Thyroid gland (tissue), 4 donors: ENCODE data around the gene GLI2. TPM values are rescaled to one million over a fixed set of nuclear protein-coding genes. Genes with fewer than 3 reads are reported as not detected.

ENCODE experiments used
- DNase-seq, 2 donors: peaks; one replicate each; pipeline ENCODE4 v3.0.0-alpha.2; 2019
- H3K27ac ChIP-seq, 3 donors: fragments of 200-600 bp; sonication (generic); 1 replicate in 2 of 3; 2 replicates in 1 of 3; pipeline ENCODE4 v1.5.1; 2016 to 2019; ENCODE audit warnings: mild to moderate bottlenecking in 1 of 3, moderate library complexity in 1 of 3
- H3K27me3 ChIP-seq: fragments of 200-600 bp; sonication (generic); one replicate; pipeline ENCODE4 v1.5.1; 2019
- H3K36me3 ChIP-seq, 2 donors: fragments of 200-600 bp; sonication (generic); one replicate each; pipeline ENCODE4 v1.5.1; 2016 to 2019
- H3K4me1 ChIP-seq, 2 donors: fragments of 200-600 bp; sonication (generic); one replicate each; pipeline ENCODE4 v1.5.1; 2017 to 2019
- H3K4me3 ChIP-seq, 3 donors: fragments of 200-600 bp; sonication (generic); replicated peaks in 1 of 3; 1 replicate in 2 of 3; 2 replicates in 1 of 3; pipeline ENCODE4 v1.5.1; 2016; ENCODE audit warnings: mild to moderate bottlenecking in 1 of 3
- H3K9me3 ChIP-seq: fragments of 200-600 bp; sonication (generic); one replicate; pipeline ENCODE4 v1.5.1; 2017
- POLR2A ChIP-seq, 2 donors: fragments of 450-650 bp; IDR thresholded peaks; one replicate each; pipeline ENCODE4 v1.6.1; 2017; ENCODE audit warnings: antibody characterized with exemption in 2 of 2, mild to moderate bottlenecking in 2 of 2, moderate library complexity in 1 of 2
- WGBS, 2 donors: methylation state at CpG; one replicate each; pipeline ENCODE4 v1.1.5; 2017; 5-methylcytosine and 5-hydroxymethylcytosine counted together
- intact Hi-C: fragments of 100-400 bp; cut with DNase I; formaldehyde crosslinking; loops from one replicate; pipeline ENCODE4 v1.15.1; 2023
- total RNA-seq, 4 donors: library from RNA; depleted of rRNA; stranded (reverse); fragments of >200 nt; gene quantifications; one replicate each; pipeline ENCODE4 v1.2.3, GENCODE V29; 2016
- TF ChIP-seq, protein P1 (sequence below), 6 experiments: fragments of 200-600 bp in 3 of 6; fragments of 450-650 bp in 3 of 6; sonication (generic) in 3 of 6; IDR thresholded peaks; one replicate each; pipeline ENCODE4 v1.5.1; 2016 to 2019; ENCODE audit warnings: antibody characterized with exemption in 6 of 6, mild to moderate bottlenecking in 2 of 6, inconsistent platforms in 1 of 6, moderate library complexity in 1 of 6

The GLI2 gene
- total RNA-seq, 4 donors from 2014 or later, result 1.1 to 1.4 (median 1.3) TPM

GRCh38 chr2:120715941-120716340 is 19.7 kb upstream of the GLI2 start:
- intact Hi-C loops, result no loop called here
- TF ChIP-seq, protein P1, sequence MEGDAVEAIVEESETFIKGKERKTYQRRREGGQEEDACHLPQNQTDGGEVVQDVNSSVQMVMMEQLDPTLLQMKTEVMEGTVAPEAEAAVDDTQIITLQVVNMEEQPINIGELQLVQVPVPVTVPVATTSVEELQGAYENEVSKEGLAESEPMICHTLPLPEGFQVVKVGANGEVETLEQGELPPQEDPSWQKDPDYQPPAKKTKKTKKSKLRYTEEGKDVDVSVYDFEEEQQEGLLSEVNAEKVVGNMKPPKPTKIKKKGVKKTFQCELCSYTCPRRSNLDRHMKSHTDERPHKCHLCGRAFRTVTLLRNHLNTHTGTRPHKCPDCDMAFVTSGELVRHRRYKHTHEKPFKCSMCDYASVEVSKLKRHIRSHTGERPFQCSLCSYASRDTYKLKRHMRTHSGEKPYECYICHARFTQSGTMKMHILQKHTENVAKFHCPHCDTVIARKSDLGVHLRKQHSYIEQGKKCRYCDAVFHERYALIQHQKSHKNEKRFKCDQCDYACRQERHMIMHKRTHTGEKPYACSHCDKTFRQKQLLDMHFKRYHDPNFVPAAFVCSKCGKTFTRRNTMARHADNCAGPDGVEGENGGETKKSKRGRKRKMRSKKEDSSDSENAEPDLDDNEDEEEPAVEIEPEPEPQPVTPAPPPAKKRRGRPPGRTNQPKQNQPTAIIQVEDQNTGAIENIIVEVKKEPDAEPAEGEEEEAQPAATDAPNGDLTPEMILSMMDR (IDR thresholded peaks at IDR 0.05), result no peak
- TF ChIP-seq POLR2A (IDR thresholded peaks at IDR 0.05), result no peak
- no peaks in the 10 kb centered on the region for H3K36me3 ChIP-seq
- no peaks in the 10 kb centered on the region for H3K9me3 ChIP-seq
- H3K27ac ChIP-seq, result no peak overlapping the region
- WGBS, 2 donors, result 60 to 81% methylated on average over 2 to 7 of the region's 8 CpGs
- no peak for DNase-seq
- no peaks in the 10 kb centered on the region for H3K27me3 ChIP-seq
- H3K4me1 ChIP-seq, result no peaks in the 10 kb centered on the region
- H3K4me3 ChIP-seq, result no peak overlapping the region

DNA sequence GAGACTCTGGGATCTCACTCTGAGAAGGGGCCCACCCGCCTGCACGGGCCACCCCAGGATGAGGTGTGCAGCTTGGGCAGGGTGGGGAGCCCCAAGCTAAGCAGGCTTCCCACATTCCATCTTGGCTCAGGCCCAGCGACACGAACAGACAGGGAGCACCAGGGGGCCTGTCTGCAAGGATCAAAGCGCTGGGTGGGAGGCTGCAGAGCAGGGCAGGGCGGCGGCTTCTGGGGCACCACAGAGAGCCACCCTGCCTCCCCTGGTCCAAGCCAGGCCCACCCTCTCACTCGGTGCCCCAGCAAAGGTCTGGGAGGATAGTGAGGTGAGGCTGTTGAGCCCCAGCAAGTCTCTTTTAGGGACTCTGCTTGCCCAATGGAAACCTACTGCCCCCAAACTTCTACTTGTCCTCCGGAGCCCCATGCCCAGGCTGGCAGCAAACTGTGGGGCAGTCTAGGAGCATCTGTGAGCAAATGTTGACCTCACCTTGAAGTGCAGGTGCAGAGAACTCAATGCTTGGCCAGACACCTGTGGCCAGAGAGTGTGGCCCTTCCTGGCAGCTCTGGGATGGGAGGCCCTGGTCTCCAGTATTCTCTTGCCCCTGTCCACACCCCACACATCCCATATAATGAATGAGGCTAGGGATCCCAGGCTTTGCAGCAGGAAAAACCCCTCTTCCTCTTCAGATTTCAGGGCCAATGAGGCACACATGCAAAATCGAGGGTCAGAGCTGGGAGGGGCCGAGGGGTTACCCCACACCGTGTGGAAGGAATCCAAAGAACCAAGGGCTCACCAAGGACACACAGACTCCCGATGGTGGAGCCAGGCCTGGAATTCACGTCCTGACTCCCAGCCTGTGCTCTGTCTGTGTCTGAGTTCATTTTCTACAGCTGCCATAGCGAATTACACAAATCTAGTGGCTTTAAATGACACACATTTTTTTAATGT is 18.8 kb upstream of the GLI2 start:
- intact Hi-C loops, result no loop called here
- DNase-seq, result no peak
- 83 to 86% methylated on average over 8 to 10 of the region's 15 CpGs for WGBS, 2 donors

GRCh38 chr2:120719491-120719890 is 16.2 kb upstream of the GLI2 start:
- H3K27me3 ChIP-seq, result no peaks in the 10 kb centered on the region
- TF ChIP-seq POLR2A (IDR thresholded peaks at IDR 0.05), result no peak
- TF ChIP-seq, protein P1 (IDR thresholded peaks at IDR 0.05), result no peak
- no peaks in the 10 kb centered on the region for H3K36me3 ChIP-seq
- no peak for DNase-seq
- H3K27ac ChIP-seq, result no peak overlapping the region
- H3K4me3 ChIP-seq, result no peak overlapping the region
- H3K9me3 ChIP-seq, result no peaks in the 10 kb centered on the region
- WGBS, 2 donors, result 83 to 91% methylated on average over 6 to 7 of the region's 7 CpGs
- no peaks in the 10 kb centered on the region for H3K4me1 ChIP-seq
- intact Hi-C loops, result no loop called here

More for the DNA sequence above, 18.8 kb upstream of the GLI2 start:
- Histone ChIP-seq H3K4me3 (no peak overlapping the region), H3K27ac (no peak overlapping the region), H3K27me3 (no peaks in the 10 kb centered on the region), H3K4me1 (no peaks in the 10 kb centered on the region), H3K9me3 (no peaks in the 10 kb centered on the region), H3K36me3 (no peaks in the 10 kb centered on the region)
- no peak for TF ChIP-seq POLR2A (IDR thresholded peaks at IDR 0.05)
- TF ChIP-seq, protein P1 (IDR thresholded peaks at IDR 0.05), result no peak

GRCh38 chr2:120720231-120720630 is 15.4 kb upstream of the GLI2 start:
- intact Hi-C loops, result no loop called here

More at GRCh38 chr2:120720231-120720630, 15.4 kb upstream of the GLI2 start:
- no peak for TF ChIP-seq POLR2A (IDR thresholded peaks at IDR 0.05)
- TF ChIP-seq, protein P1 (IDR thresholded peaks at IDR 0.05), result no peak
- no peaks in the 10 kb centered on the region for H3K36me3 ChIP-seq
- H3K4me1 ChIP-seq, result no peaks in the 10 kb centered on the region
- WGBS, 2 donors, result 79 to 89% methylated on average over 7 of the region's 7 CpGs
- H3K27me3 ChIP-seq, result no peaks in the 10 kb centered on the region
- H3K4me3 ChIP-seq, result no peak overlapping the region
- DNase-seq, result no peak
- no peak overlapping the region for H3K27ac ChIP-seq
- no peaks in the 10 kb centered on the region for H3K9me3 ChIP-seq
